ENCODE results near the gene BUD31. TPM values are rescaled to one million over a fixed set of nuclear protein-coding genes. Genes with fewer than 3 reads are reported as not detected.
A peak's percentile ranks its signal among the peaks of the same experiment; 100 is the strongest.

Gene BUD31
- total and polyA plus RNA-seq, 9 of the 15 experiments (the other 6 are each of a cell fraction or from before 2014, with no cell fraction given), result 105 to 342 (median 247) TPM

DNA sequence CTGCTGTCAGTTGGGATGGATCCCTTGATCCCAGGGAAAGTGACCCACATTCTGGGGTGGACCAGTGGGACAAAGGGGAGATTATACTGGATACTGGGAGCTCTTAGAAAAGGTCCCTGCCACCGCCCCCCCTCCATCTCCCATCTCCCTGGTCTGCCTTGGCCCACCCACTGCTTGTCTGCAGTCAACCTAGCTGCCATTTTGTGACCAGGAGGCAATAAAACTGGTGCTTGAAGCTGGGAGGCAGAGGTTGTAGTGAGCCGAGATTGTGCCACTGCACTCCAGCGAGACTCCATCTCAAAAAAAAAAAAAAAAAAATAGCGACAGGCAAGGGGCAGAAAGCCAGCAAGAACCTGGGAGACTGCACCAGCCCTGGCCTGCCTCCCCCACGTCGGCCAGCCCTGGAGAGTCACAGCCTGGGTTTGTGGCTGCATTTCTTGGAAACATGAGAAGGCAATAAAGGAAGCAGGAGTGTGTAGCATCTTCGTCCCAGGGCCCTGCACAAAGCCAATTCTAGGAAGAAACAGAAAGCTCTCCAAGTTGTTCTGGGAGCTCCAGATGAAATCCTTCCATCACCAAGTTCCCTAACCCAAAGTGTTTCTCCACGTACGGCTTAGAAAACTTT lies 38.9 kb upstream of the BUD31 start (continued):
- TF ChIP-seq JUN (IDR thresholded peaks at IDR 0.05; ENCODE audit: borderline replicate concordance, low read depth, low read length) (0 out of 2 replicates have a peak, but pooled peaks have one; percentile 12), JUN (CRISPR knock-in tag; IDR thresholded peaks at IDR 0.05; ENCODE audit: borderline replicate concordance) (no peak), SOX6 (IDR thresholded peaks at IDR 0.05) (peak; percentile 67), SMAD4 (CRISPR knock-in tag; conservative IDR thresholded peaks at IDR 0.05) (peak; percentile 98), HDGF (IDR thresholded peaks at IDR 0.05) (no peak), ZNF324 (CRISPR knock-in tag; IDR thresholded peaks at IDR 0.05) (no peak), ZNF780A (CRISPR knock-in tag; IDR thresholded peaks at IDR 0.05) (no peak), FOS (IDR thresholded peaks at IDR 0.05; ENCODE audit: extremely low read depth, insufficient read length) (no peak), NCOR1 (IDR thresholded peaks at IDR 0.05) (peak; percentile 64; the same call in 1 of the 2 replicates), RBM34 (IDR thresholded peaks at IDR 0.05; ENCODE audit: borderline replicate concordance, insufficient read depth, low read length) (no peak), EHMT2 (IDR thresholded peaks at IDR 0.05) (peak; percentile 23; the same call in 1 of the 2 replicates), XRCC4 (IDR thresholded peaks at IDR 0.05; ENCODE audit: extremely low read depth, insufficient read depth, insufficient read length) (no peak), ETV1 (tag; conservative IDR thresholded peaks at IDR 0.05; ENCODE audit: low read depth) (0 out of 2 replicates have a peak, but pooled peaks have one; percentile 35), C11orf30 (IDR thresholded peaks at IDR 0.05; ENCODE audit: low read depth) (peak; percentile 79), KDM1A (IDR thresholded peaks at IDR 0.05) (peak; percentile 28 to 65; a peak in 1 of 4 replicates), ZNF79 (CRISPR knock-in tag; IDR thresholded peaks at IDR 0.05; ENCODE audit: low read depth) (no peak)
- TF ChIP-seq, protein P1, sequence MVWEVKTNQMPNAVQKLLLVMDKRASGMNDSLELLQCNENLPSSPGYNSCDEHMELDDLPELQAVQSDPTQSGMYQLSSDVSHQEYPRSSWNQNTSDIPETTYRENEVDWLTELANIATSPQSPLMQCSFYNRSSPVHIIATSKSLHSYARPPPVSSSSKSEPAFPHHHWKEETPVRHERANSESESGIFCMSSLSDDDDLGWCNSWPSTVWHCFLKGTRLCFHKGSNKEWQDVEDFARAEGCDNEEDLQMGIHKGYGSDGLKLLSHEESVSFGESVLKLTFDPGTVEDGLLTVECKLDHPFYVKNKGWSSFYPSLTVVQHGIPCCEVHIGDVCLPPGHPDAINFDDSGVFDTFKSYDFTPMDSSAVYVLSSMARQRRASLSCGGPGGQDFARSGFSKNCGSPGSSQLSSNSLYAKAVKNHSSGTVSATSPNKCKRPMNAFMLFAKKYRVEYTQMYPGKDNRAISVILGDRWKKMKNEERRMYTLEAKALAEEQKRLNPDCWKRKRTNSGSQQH (CRISPR knock-in tag; IDR thresholded peaks at IDR 0.05), result no peak
- TF ChIP-seq, protein P2, sequence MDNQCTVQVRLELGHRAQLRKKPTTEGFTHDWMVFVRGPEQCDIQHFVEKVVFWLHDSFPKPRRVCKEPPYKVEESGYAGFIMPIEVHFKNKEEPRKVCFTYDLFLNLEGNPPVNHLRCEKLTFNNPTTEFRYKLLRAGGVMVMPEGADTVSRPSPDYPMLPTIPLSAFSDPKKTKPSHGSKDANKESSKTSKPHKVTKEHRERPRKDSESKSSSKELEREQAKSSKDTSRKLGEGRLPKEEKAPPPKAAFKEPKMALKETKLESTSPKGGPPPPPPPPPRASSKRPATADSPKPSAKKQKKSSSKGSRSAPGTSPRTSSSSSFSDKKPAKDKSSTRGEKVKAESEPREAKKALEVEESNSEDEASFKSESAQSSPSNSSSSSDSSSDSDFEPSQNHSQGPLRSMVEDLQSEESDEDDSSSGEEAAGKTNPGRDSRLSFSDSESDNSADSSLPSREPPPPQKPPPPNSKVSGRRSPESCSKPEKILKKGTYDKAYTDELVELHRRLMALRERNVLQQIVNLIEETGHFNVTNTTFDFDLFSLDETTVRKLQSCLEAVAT (IDR thresholded peaks at IDR 0.05), result peak in 1 of 2 experiments; percentile 71; a peak in 2 of 4 replicates
- TF ChIP-seq, protein P3, sequence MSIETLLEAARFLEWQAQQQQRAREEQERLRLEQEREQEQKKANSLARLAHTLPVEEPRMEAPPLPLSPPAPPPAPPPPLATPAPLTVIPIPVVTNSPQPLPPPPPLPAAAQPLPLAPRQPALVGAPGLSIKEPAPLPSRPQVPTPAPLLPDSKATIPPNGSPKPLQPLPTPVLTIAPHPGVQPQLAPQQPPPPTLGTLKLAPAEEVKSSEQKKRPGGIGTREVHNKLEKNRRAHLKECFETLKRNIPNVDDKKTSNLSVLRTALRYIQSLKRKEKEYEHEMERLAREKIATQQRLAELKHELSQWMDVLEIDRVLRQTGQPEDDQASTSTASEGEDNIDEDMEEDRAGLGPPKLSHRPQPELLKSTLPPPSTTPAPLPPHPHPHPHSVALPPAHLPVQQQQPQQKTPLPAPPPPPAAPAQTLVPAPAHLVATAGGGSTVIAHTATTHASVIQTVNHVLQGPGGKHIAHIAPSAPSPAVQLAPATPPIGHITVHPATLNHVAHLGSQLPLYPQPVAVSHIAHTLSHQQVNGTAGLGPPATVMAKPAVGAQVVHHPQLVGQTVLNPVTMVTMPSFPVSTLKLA (conservative IDR thresholded peaks at IDR 0.05), result peak in 1 of 2 experiments; percentile 22; a peak in 1 of 4 replicates
